H9 (cell line): Measurements from ENCODE around the gene SRBD1. TPM values are rescaled to one million over a fixed set of nuclear protein-coding genes. Genes with fewer than 3 reads are reported as not detected.

Experiments used
- DNase-seq: peaks from one replicate; pipeline ENCODE4 v3.0.0-alpha.2; 2017
- H2AFZ ChIP-seq: one replicate; pipeline ENCODE4 v1.6.1; 2013; ENCODE audit warnings: mild to moderate bottlenecking, low read length, control low read depth, moderate library complexity
- H2AK5ac ChIP-seq: 2 replicates; pipeline ENCODE4 v1.6.1; 2013; ENCODE audit warnings: low read length, control low read depth, mixed read lengths; ENCODE audit not compliant: insufficient read length
- H2BK120ac ChIP-seq: one replicate; pipeline ENCODE4 v1.6.1; 2013; ENCODE audit warnings: low read depth, mild to moderate bottlenecking, low read length, control low read depth, inconsistent platforms; ENCODE audit not compliant: poor library complexity, severe bottlenecking
- H2BK12ac ChIP-seq: 2 replicates; pipeline ENCODE4 v1.6.1; 2013; ENCODE audit warnings: low read length, control low read depth, mixed read lengths, low read depth; ENCODE audit not compliant: insufficient read length
- H2BK15ac ChIP-seq: 2 replicates; pipeline ENCODE4 v1.6.1; 2013; ENCODE audit warnings: low read depth, low read length, control low read depth
- H2BK20ac ChIP-seq: one replicate; pipeline ENCODE4 v1.6.1; 2013; ENCODE audit warnings: low read depth, mild to moderate bottlenecking, low read length, control low read depth, inconsistent platforms; ENCODE audit not compliant: poor library complexity, severe bottlenecking
- H2BK5ac ChIP-seq: 2 replicates; pipeline ENCODE4 v1.6.1; 2013; ENCODE audit warnings: low read length, control low read depth, mixed read lengths; ENCODE audit not compliant: insufficient read length
- H3K14ac ChIP-seq: 2 replicates; pipeline ENCODE4 v1.6.1; 2013; ENCODE audit warnings: low read length, control low read depth; ENCODE audit not compliant: insufficient read depth
- H3K18ac ChIP-seq: 2 replicates; pipeline ENCODE4 v1.6.1; 2013; ENCODE audit warnings: low read depth, mild to moderate bottlenecking, mixed read lengths, low read length, control low read depth; ENCODE audit not compliant: insufficient read length
- H3K23ac ChIP-seq: 2 replicates; pipeline ENCODE4 v1.6.1; 2013; ENCODE audit warnings: low read length, control low read depth, mixed read lengths, low read depth; ENCODE audit not compliant: insufficient read length
- H3K23me2 ChIP-seq: 2 replicates; pipeline ENCODE4 v1.6.1; 2013; ENCODE audit warnings: low read depth, mild to moderate bottlenecking, mixed read lengths, low read length, control low read depth; ENCODE audit not compliant: insufficient read length, poor library complexity, severe bottlenecking
- H3K27ac ChIP-seq: 2 replicates; pipeline ENCODE4 v1.5.1; 2013; ENCODE audit warnings: low read length, control low read depth, mixed read lengths, low read depth; ENCODE audit not compliant: insufficient read length
- H3K27me3 ChIP-seq: 2 replicates; pipeline ENCODE4 v1.6.1; 2013; ENCODE audit warnings: low read length, control low read depth, inconsistent platforms; ENCODE audit not compliant: insufficient read depth
- H3K4ac ChIP-seq: 2 replicates; pipeline ENCODE4 v1.6.1; 2013; ENCODE audit warnings: low read depth, mild to moderate bottlenecking, control low read depth, inconsistent platforms, low read length, moderate library complexity
- H3K4me1 ChIP-seq: 2 replicates; pipeline ENCODE4 v1.6.1; 2013; ENCODE audit warnings: low read length, control low read depth, inconsistent platforms; ENCODE audit not compliant: insufficient read depth
- H3K4me2 ChIP-seq: 2 replicates; pipeline ENCODE4 v1.6.1; 2013; ENCODE audit warnings: low read length, control low read depth, mixed read lengths; ENCODE audit not compliant: insufficient read length, insufficient read depth
- H3K56ac ChIP-seq: 2 replicates; pipeline ENCODE4 v1.6.1; 2013; ENCODE audit warnings: low read depth, mild to moderate bottlenecking, mixed read lengths, low read length, control low read depth; ENCODE audit not compliant: insufficient read length
- H3K79me1 ChIP-seq: 2 replicates; pipeline ENCODE4 v1.6.1; 2013; ENCODE audit warnings: low read depth, mild to moderate bottlenecking, moderate library complexity, low read length, control low read depth, inconsistent platforms; ENCODE audit not compliant: insufficient read depth, poor library complexity, severe bottlenecking
- H3K79me2 ChIP-seq: 2 replicates; pipeline ENCODE4 v1.6.1; 2013; ENCODE audit warnings: low read length, control low read depth, inconsistent platforms; ENCODE audit not compliant: insufficient read depth
- H3K9ac ChIP-seq: 2 replicates; pipeline ENCODE4 v1.6.1; 2013; ENCODE audit warnings: low read length, control low read depth, mixed read lengths; ENCODE audit not compliant: insufficient read length; ENCODE audit errors: extremely low read depth
- H3K9me3 ChIP-seq: one replicate; pipeline ENCODE4 v1.6.1; 2013; ENCODE audit warnings: low read depth, low read length, inconsistent platforms; ENCODE audit not compliant: control insufficient read depth
- H3T11ph ChIP-seq: one replicate; pipeline ENCODE4 v1.6.1; 2013; ENCODE audit warnings: mild to moderate bottlenecking, low read length, control low read depth, inconsistent platforms
- H4K20me1 ChIP-seq: one replicate; pipeline ENCODE4 v1.6.1; 2013; ENCODE audit not compliant: control insufficient read depth, insufficient read length, insufficient read depth
- H4K5ac ChIP-seq: 2 replicates; pipeline ENCODE4 v1.6.1; 2013; ENCODE audit warnings: low read depth, mild to moderate bottlenecking, mixed read lengths, low read length, control low read depth; ENCODE audit not compliant: insufficient read length
- H4K8ac ChIP-seq: replicated peaks from 2 replicates; pipeline ENCODE4 v1.6.1; 2013; ENCODE audit warnings: low read length, control low read depth, mixed read lengths, low read depth; ENCODE audit not compliant: insufficient read length
- H4K91ac ChIP-seq: 2 replicates; pipeline ENCODE4 v1.6.1; 2013; ENCODE audit warnings: low read depth, mild to moderate bottlenecking, moderate library complexity, mixed read lengths, low read length, control low read depth; ENCODE audit not compliant: insufficient read length
- H3K27ac Mint-ChIP-seq, 3 experiments: 2 replicates in 2 of 3; 3 replicates in 1 of 3; pipeline ENCODE4 v1.8.0; 2020 to 2021; ENCODE audit warnings: mixed read lengths in 3 of 3, mild to moderate bottlenecking in 1 of 3, moderate library complexity in 1 of 3
- H3K27me3 Mint-ChIP-seq: 2 replicates; pipeline ENCODE4 v1.8.0; 2021; ENCODE audit warnings: low read depth, mild to moderate bottlenecking, moderate library complexity, mixed read lengths
- H3K36me3 Mint-ChIP-seq, 3 experiments: 2 replicates in 2 of 3; 3 replicates in 1 of 3; pipeline ENCODE4 v1.8.0; 2020 to 2021; ENCODE audit warnings: low read depth in 3 of 3, mixed read lengths in 3 of 3; ENCODE audit not compliant: insufficient read depth in 1 of 3
- H3K4me1 Mint-ChIP-seq, 2 experiments: 2 replicates each; pipeline ENCODE4 v1.8.0; 2020; ENCODE audit warnings: mixed read lengths in 2 of 2
- H3K4me3 Mint-ChIP-seq, 2 experiments: 2 replicates in 1 of 2; 3 replicates in 1 of 2; pipeline ENCODE4 v1.8.0; 2020 to 2021; ENCODE audit warnings: mild to moderate bottlenecking in 2 of 2, mixed read lengths in 2 of 2, moderate library complexity in 1 of 2
- H3K9me3 Mint-ChIP-seq, 2 experiments: 2 replicates in 1 of 2; 3 replicates in 1 of 2; pipeline ENCODE4 v1.8.0; 2020; ENCODE audit warnings: mild to moderate bottlenecking in 2 of 2, mixed read lengths in 2 of 2, moderate library complexity in 1 of 2
- WGBS: extraction: QIAGEN DNeasy Blood & Tissue Kit; methylation state at CpG from one replicate; pipeline ENCODE4 v1.1.7; 2013; ENCODE audit warnings: missing lambda C conversion rate, low lambda C conversion rate, mixed read lengths; ENCODE audit not compliant: insufficient read length; ENCODE audit errors: extremely low coverage; 5-methylcytosine and 5-hydroxymethylcytosine counted together
- total RNA-seq: library from RNA; stranded (reverse); gene quantifications from 2 replicates; pipeline ENCODE4 v1.2.1, GENCODE V29; 2021
- TF ChIP-seq, protein P1 (sequence below): fragments of 200-600 bp; sonication (generic); conservative IDR thresholded peaks from 3 replicates; pipeline ENCODE4 v1.8.0; 2021; ENCODE audit warnings: antibody characterized with exemption, mild to moderate bottlenecking

SRBD1 gene
- total RNA-seq, 1 experiment from 2014 or later, result 18.3 TPM

DNA sequence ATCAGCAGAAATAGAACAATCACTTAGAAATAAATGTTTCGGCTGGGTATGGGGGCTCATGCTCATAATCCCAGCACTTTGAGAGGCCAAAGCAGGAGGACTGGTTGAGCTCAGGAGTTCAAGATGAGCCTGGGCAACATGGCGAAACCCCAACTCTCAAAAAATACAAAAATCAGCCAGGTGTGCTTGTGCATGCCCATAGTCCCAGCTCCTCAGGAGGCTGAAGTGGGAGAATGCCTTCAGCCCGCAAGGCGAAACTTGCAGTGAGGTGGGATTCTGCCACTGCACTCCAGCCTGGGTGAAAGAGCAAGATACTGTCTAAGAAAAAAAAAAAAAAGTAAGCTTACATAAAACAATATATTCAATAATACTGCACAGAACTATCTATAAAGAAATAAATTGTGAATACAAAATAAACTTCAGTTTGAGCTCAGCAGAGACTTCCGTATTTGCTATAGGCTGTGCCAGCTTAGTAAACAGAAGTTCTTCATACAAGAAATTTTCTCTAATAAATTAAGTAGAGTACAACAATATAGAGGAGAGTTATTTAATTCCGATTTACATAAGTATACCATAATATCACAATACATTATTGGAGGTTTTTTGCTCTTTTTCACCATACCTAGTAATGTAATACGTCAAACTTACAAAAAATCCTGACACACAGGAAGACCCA is 43.6 kb downstream of the SRBD1 start:
- Mint-ChIP-seq H3K36me3 (peaks cover 2 to 9% (median 5%) of the 10 kb centered on the region in 3 experiments; a peak in 5 of 7 replicates), H3K9me3 (no peaks in the 10 kb centered on the region), H3K27ac (no peak overlapping the region; a peak in 1 of 7 replicates), H3K4me3 (no peak overlapping the region), H3K4me1 (peaks cover 23 to 30% of the 10 kb centered on the region in 2 experiments), H3K27me3 (no peaks in the 10 kb centered on the region)
- DNase-seq, result no peak
- no peak overlapping the region for H2BK120ac ChIP-seq
- no peak overlapping the region for H4K91ac ChIP-seq
- no peak overlapping the region for H2BK12ac ChIP-seq
- no peak overlapping the region for H3K4ac ChIP-seq
- H4K20me1 ChIP-seq, result no peaks in the 10 kb centered on the region
- no peak overlapping the region for H4K8ac ChIP-seq
- H3K56ac ChIP-seq, result no peak overlapping the region
- TF ChIP-seq, protein P1, sequence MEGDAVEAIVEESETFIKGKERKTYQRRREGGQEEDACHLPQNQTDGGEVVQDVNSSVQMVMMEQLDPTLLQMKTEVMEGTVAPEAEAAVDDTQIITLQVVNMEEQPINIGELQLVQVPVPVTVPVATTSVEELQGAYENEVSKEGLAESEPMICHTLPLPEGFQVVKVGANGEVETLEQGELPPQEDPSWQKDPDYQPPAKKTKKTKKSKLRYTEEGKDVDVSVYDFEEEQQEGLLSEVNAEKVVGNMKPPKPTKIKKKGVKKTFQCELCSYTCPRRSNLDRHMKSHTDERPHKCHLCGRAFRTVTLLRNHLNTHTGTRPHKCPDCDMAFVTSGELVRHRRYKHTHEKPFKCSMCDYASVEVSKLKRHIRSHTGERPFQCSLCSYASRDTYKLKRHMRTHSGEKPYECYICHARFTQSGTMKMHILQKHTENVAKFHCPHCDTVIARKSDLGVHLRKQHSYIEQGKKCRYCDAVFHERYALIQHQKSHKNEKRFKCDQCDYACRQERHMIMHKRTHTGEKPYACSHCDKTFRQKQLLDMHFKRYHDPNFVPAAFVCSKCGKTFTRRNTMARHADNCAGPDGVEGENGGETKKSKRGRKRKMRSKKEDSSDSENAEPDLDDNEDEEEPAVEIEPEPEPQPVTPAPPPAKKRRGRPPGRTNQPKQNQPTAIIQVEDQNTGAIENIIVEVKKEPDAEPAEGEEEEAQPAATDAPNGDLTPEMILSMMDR, result no peak
- no peak overlapping the region for H4K5ac ChIP-seq
- no peaks in the 10 kb centered on the region for H3K79me1 ChIP-seq
- no peak overlapping the region for H2BK15ac ChIP-seq
- H2BK20ac ChIP-seq, result no peak overlapping the region
- no peak overlapping the region for H3K23ac ChIP-seq
- H3K23me2 ChIP-seq, result no peaks in the 10 kb centered on the region
- H3T11ph ChIP-seq, result no peak overlapping the region
- no peaks in the 10 kb centered on the region for H3K79me2 ChIP-seq
- no peak overlapping the region for H2BK5ac ChIP-seq
- H3K27ac ChIP-seq, result no peak overlapping the region
- H3K27me3 ChIP-seq, result no peaks in the 10 kb centered on the region
- H2AK5ac ChIP-seq, result no peak overlapping the region
- no CpG with 5 or more reads among the region's 7 CpGs for WGBS
- H3K4me1 ChIP-seq, result peaks cover 3% of the 10 kb centered on the region
- no peak overlapping the region for H3K14ac ChIP-seq
- no peaks in the 10 kb centered on the region for H3K9me3 ChIP-seq
- no peak overlapping the region for H3K9ac ChIP-seq
- no peak overlapping the region for H2AFZ ChIP-seq
- H3K4me2 ChIP-seq, result no peak overlapping the region
- no peak overlapping the region for H3K18ac ChIP-seq
